CD4-positive, alpha-beta T cell treated with Interleukin-17A for 4 hours (primary cell): ENCODE data around the gene MED10.
"Not testable (repeated sequence)": the region's sequence is repeated elsewhere in the genome, so short reads cannot be mapped to it uniquely, and the experiment has no call there.

Experiments
- DNase-seq: peaks from one replicate; pipeline ENCODE4 v3.0.0-alpha.2; 2020; ENCODE audit warnings: mixed read lengths

Gene MED10

GRCh38 chr5:6372251-6373080, 5.9 kb downstream of the MED10 start:
- DNase-seq, result no peak

- DNase-seq, result no peak
Observed at GRCh38 chr5:6371079-6371810, 7.1 kb downstream of the MED10 start.

- no peak for DNase-seq
Observed at GRCh38 chr5:6370580-6370979, 7.8 kb downstream of the MED10 start.

GRCh38 chr5:6365977-6366590, 12.3 kb downstream of the MED10 start:
- DNase-seq, result no peak

GRCh38 chr5:6365142-6365976, 13.0 kb downstream of the MED10 start:
- no peak for DNase-seq

- not testable (repeated sequence) for DNase-seq
Observed at GRCh38 chr5:6363454-6364011, 14.8 kb downstream of the MED10 start.

GRCh38 chr5:6362846-6363245, 15.5 kb downstream of the MED10 start:
- no peak for DNase-seq

GRCh38 chr5:6361101-6361500, 17.2 kb downstream of the MED10 start:
- no peak for DNase-seq

- DNase-seq, result no peak
Observed at GRCh38 chr5:6360323-6361072, 17.8 kb downstream of the MED10 start.

GRCh38 chr5:6359555-6360322, 18.6 kb downstream of the MED10 start:
- DNase-seq, result peak; percentile 51

GRCh38 chr5:6358434-6358820, 19.9 kb downstream of the MED10 start:
- no peak for DNase-seq

- not testable (repeated sequence) for DNase-seq
Observed at GRCh38 chr5:6357817-6358433, 20.4 kb downstream of the MED10 start.

- DNase-seq, result no peak
Observed at GRCh38 chr5:6356578-6357164, 21.7 kb downstream of the MED10 start.

GRCh38 chr5:6355294-6355693, 23.1 kb downstream of the MED10 start:
- no peak for DNase-seq

GRCh38 chr5:6354848-6355247, 23.5 kb downstream of the MED10 start:
- DNase-seq, result no peak

GRCh38 chr5:6353602-6354302, 24.6 kb downstream of the MED10 start:
- DNase-seq, result no peak

GRCh38 chr5:6350277-6351090, 27.9 kb downstream of the MED10 start:
- no peak for DNase-seq

- no peak for DNase-seq
Observed at GRCh38 chr5:6349387-6349786, 29.0 kb downstream of the MED10 start.
